Measurements from ENCODE around the gene CNN3. TPM values are rescaled to one million over a fixed set of nuclear protein-coding genes. Genes with fewer than 3 reads are reported as not detected.

The CNN3 gene
- total and polyA plus RNA-seq, 12 donors: 28.0 to 108 (median 62.5) TPM

- intact Hi-C loops (cut with DNase I): no loop called here
- H3K36me3 ChIP-seq: no peaks in the 10 kb centered on the region
- no peak overlapping the region for H3K27ac ChIP-seq
- ATAC-seq (no peak), DNase-seq (no peak)
- H3K27me3 ChIP-seq: no peaks in the 10 kb centered on the region
- H3K4me1 ChIP-seq: peaks cover 17 to 49% (median 34%) of the 10 kb centered on the region in 9 donors
- TF ChIP-seq, protein P1, sequence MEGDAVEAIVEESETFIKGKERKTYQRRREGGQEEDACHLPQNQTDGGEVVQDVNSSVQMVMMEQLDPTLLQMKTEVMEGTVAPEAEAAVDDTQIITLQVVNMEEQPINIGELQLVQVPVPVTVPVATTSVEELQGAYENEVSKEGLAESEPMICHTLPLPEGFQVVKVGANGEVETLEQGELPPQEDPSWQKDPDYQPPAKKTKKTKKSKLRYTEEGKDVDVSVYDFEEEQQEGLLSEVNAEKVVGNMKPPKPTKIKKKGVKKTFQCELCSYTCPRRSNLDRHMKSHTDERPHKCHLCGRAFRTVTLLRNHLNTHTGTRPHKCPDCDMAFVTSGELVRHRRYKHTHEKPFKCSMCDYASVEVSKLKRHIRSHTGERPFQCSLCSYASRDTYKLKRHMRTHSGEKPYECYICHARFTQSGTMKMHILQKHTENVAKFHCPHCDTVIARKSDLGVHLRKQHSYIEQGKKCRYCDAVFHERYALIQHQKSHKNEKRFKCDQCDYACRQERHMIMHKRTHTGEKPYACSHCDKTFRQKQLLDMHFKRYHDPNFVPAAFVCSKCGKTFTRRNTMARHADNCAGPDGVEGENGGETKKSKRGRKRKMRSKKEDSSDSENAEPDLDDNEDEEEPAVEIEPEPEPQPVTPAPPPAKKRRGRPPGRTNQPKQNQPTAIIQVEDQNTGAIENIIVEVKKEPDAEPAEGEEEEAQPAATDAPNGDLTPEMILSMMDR (IDR thresholded peaks at IDR 0.05): no peak
- no peaks in the 10 kb centered on the region for H3K9me3 ChIP-seq
- H3K4me3 ChIP-seq: no peak overlapping the region
- WGBS, 2 donors: 97 to 98% methylated on average over 1 of the region's 1 CpG
Measured at GRCh38 chr1:94958081-94958480, 31.2 kb upstream of the CNN3 start.

- WGBS, 2 donors: 36 to 41% methylated on average over 6 of the region's 6 CpGs
Measured at GRCh38 chr1:94955767-94956632, 29.1 kb upstream of the CNN3 start.

GRCh38 chr1:94954263-94955220, 27.6 kb upstream of the CNN3 start:
- H3K27me3 ChIP-seq: no peaks in the 10 kb centered on the region
- no peak overlapping the region for H3K4me3 ChIP-seq
- H3K4me1 ChIP-seq: peaks cover 16 to 50% (median 29%) of the 10 kb centered on the region in 9 donors
- TF ChIP-seq, protein P1 (IDR thresholded peaks at IDR 0.05): no peak
- no peaks in the 10 kb centered on the region for H3K9me3 ChIP-seq
- intact Hi-C loops (cut with DNase I): no loop called here
- DNase-seq (no peak), ATAC-seq (peak in 6 of 8 donors; percentile 21 to 66 (median 53))
- H3K36me3 ChIP-seq: no peaks in the 10 kb centered on the region
- peak overlapping the region in 9 of 10 donors; percentile 29 to 85 (median 61) for H3K27ac ChIP-seq
- WGBS, 2 donors: 47 to 50% methylated on average over 9 of the region's 9 CpGs

More at GRCh38 chr1:94955767-94956632, 29.1 kb upstream of the CNN3 start:
- intact Hi-C loops (cut with DNase I): no loop called here
- peaks cover 15 to 42% (median 28%) of the 10 kb centered on the region in 9 donors for H3K4me1 ChIP-seq
- no peak overlapping the region for H3K4me3 ChIP-seq
- H3K27ac ChIP-seq: peak overlapping the region; percentile 44 to 85 (median 61)
- H3K36me3 ChIP-seq: no peaks in the 10 kb centered on the region
- H3K9me3 ChIP-seq: no peaks in the 10 kb centered on the region
- DNase-seq (peak; percentile 21 to 62), ATAC-seq (peak; percentile 76 to 92 (median 86))
- TF ChIP-seq, protein P1 (IDR thresholded peaks at IDR 0.05): no peak
- H3K27me3 ChIP-seq: no peaks in the 10 kb centered on the region

GRCh38 chr1:94953746-94954145, 26.8 kb upstream of the CNN3 start:
- H3K9me3 ChIP-seq: no peaks in the 10 kb centered on the region
- H3K4me1 ChIP-seq: peaks cover 16 to 50% (median 29%) of the 10 kb centered on the region in 9 donors
- 74 to 78% methylated on average over 6 of the region's 6 CpGs for WGBS, 2 donors
- no peaks in the 10 kb centered on the region for H3K36me3 ChIP-seq
- no peak overlapping the region for H3K4me3 ChIP-seq
- no peaks in the 10 kb centered on the region for H3K27me3 ChIP-seq
- TF ChIP-seq, protein P1 (IDR thresholded peaks at IDR 0.05): no peak
- peak overlapping the region in 3 of 10 donors; percentile 55 to 85 (median 55) for H3K27ac ChIP-seq
- DNase-seq (no peak), ATAC-seq (no peak)
- intact Hi-C loops (cut with DNase I): no loop called here
